Caco-2 (cell line): ENCODE results near the gene KIT. TPM values are rescaled to one million over a fixed set of nuclear protein-coding genes. Genes with fewer than 3 reads are reported as not detected.

ENCODE experiments used
- BruUV-seq: library from RNA; stranded (reverse); fragments of 400-500 nt; replicated peaks from 2 replicates; lab custom pipeline; 2021; lab: Mats Ljungman, UMichigan
- CTCF ChIA-PET: fragments of 300-600 bp; sonication (Branson Sonifier 250); formaldehyde crosslinking; loops from one replicate; lab custom pipeline; 2022; ENCODE audit warnings: antibody characterized with exemption; lab: Charles Lee
- POLR2A ChIA-PET: fragments of 300-600 bp; sonication (Branson Sonifier 250); formaldehyde crosslinking; loops from one replicate; lab custom pipeline; 2022; ENCODE audit warnings: antibody characterized with exemption; lab: Charles Lee
- DNase-seq, 2 experiments: peaks; one replicate each; pipeline versions ENCODE4 v3.0.0 to v3.0.0-alpha.2; 2020 to 2022
- H3K27me3 ChIP-seq: replicated peaks from 2 replicates; pipeline ENCODE4 v1.6.0; 2011; ENCODE audit warnings: low read length; ENCODE audit not compliant: control insufficient read depth, insufficient read depth
- H3K36me3 ChIP-seq: 2 replicates; pipeline ENCODE4 v1.5.1; 2011; ENCODE audit warnings: low read length; ENCODE audit not compliant: control insufficient read depth, insufficient read depth
- H3K4me1 ChIP-seq: fragments of 250-450 bp; sonication (Bioruptor Pico); 2 replicates; pipeline ENCODE4 v1.5.1; 2020; ENCODE audit warnings: mild to moderate bottlenecking
- H3K4me3 ChIP-seq: 2 replicates; pipeline ENCODE4 v1.5.1; 2011; ENCODE audit warnings: low read depth, mild to moderate bottlenecking, control low read depth, low read length
- H3K9me3 ChIP-seq: fragments of 250-450 bp; sonication (Bioruptor Pico); 2 replicates; pipeline ENCODE4 v1.5.1; 2020; ENCODE audit warnings: mild to moderate bottlenecking, moderate library complexity
- H3K27ac Mint-ChIP-seq: one replicate; pipeline ENCODE4 v1.8.0; 2022; ENCODE audit warnings: mixed read lengths; ENCODE audit not compliant: unreplicated experiment
- H3K27me3 Mint-ChIP-seq: one replicate; pipeline ENCODE4 v1.8.0; 2022; ENCODE audit warnings: mixed read lengths; ENCODE audit not compliant: insufficient read depth, unreplicated experiment
- H3K36me3 Mint-ChIP-seq: one replicate; pipeline ENCODE4 v1.8.0; 2022; ENCODE audit warnings: mild to moderate bottlenecking, mixed read lengths; ENCODE audit not compliant: insufficient read depth, unreplicated experiment
- H3K4me1 Mint-ChIP-seq: one replicate; pipeline ENCODE4 v1.8.0; 2022; ENCODE audit warnings: low read depth, mixed read lengths; ENCODE audit not compliant: unreplicated experiment
- H3K4me3 Mint-ChIP-seq: one replicate; pipeline ENCODE4 v1.8.0; 2022; ENCODE audit warnings: mild to moderate bottlenecking, moderate library complexity, mixed read lengths; ENCODE audit not compliant: unreplicated experiment
- H3K9me3 Mint-ChIP-seq: one replicate; pipeline ENCODE4 v1.8.0; 2022; ENCODE audit warnings: mixed read lengths; ENCODE audit not compliant: unreplicated experiment
- intact Hi-C: fragments of 100-400 bp; cut with micrococcal nuclease; formaldehyde crosslinking; loops from one replicate; pipeline ENCODE4 v1.10.0; 2022; ENCODE audit not compliant: unreplicated experiment
- total RNA-seq: library from RNA; stranded (reverse); gene quantifications from 2 replicates; pipeline ENCODE4 v1.2.3, GENCODE V29; 2022
- TF ChIP-seq, protein P1 (sequence below), 2 experiments: fragments of 200-600 bp in 1 of 2; IDR thresholded peaks; 1 replicate in 1 of 2; 2 replicates in 1 of 2; pipeline versions ENCODE4 v1.5.1 to v1.8.0; 2011 to 2022; ENCODE audit warnings: antibody characterized with exemption in 1 of 2, control low read depth in 1 of 2, inconsistent platforms in 1 of 2, low read depth in 1 of 2, low read length in 1 of 2, mild to moderate bottlenecking in 1 of 2, moderate library complexity in 1 of 2; ENCODE audit not compliant: insufficient read depth in 1 of 2, severe bottlenecking in 1 of 2, unreplicated experiment in 1 of 2

Gene KIT
- total RNA-seq, 1 experiment from 2014 or later, result 1.7 TPM

DNA sequence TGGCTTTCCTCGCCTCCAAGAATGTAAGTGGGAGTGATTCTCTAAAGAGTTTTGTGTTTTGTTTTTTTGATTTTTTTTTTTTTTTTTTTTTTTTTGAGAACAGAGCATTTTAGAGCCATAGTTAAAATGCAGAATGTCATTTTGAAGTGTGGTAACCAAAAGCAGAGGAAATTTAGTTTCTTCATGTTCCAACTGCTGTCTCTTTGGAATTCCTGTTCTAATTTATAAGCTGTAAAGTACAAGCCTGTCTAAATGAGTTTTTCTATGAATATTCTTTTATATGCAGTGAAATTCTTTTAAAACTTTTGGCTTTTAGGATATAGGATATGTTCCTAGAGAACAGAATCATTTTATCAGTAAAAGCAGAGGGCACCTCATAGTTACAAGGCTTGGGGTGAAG, 74.2 kb downstream of the KIT start:
- H3K36me3 ChIP-seq, result no peaks in the 10 kb centered on the region
- H3K27me3 Mint-ChIP-seq, result no peaks in the 10 kb centered on the region
- H3K9me3 Mint-ChIP-seq, result peaks cover 8% of the 10 kb centered on the region
- TF ChIP-seq, protein P1, sequence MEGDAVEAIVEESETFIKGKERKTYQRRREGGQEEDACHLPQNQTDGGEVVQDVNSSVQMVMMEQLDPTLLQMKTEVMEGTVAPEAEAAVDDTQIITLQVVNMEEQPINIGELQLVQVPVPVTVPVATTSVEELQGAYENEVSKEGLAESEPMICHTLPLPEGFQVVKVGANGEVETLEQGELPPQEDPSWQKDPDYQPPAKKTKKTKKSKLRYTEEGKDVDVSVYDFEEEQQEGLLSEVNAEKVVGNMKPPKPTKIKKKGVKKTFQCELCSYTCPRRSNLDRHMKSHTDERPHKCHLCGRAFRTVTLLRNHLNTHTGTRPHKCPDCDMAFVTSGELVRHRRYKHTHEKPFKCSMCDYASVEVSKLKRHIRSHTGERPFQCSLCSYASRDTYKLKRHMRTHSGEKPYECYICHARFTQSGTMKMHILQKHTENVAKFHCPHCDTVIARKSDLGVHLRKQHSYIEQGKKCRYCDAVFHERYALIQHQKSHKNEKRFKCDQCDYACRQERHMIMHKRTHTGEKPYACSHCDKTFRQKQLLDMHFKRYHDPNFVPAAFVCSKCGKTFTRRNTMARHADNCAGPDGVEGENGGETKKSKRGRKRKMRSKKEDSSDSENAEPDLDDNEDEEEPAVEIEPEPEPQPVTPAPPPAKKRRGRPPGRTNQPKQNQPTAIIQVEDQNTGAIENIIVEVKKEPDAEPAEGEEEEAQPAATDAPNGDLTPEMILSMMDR (IDR thresholded peaks at IDR 0.05; ENCODE audit: insufficient read depth in 1 of 2, low read depth in 1 of 2, low read length in 1 of 2, severe bottlenecking in 1 of 2, unreplicated experiment in 1 of 2), result no peak
- H3K27ac Mint-ChIP-seq, result no peak overlapping the region
- POLR2A ChIA-PET, result no interaction called here
- intact Hi-C loops, result no loop called here
- no peaks in the 10 kb centered on the region for H3K4me1 Mint-ChIP-seq
- CTCF ChIA-PET, result no interaction called here
- no peak overlapping the region for H3K4me3 Mint-ChIP-seq
- BruUV-seq, result no TSS peak
- H3K27me3 ChIP-seq, result no peaks in the 10 kb centered on the region
- no peaks in the 10 kb centered on the region for H3K4me1 ChIP-seq
- no peaks in the 10 kb centered on the region for H3K36me3 Mint-ChIP-seq
- no peak overlapping the region for H3K4me3 ChIP-seq
- DNase-seq, result no peak
- no peaks in the 10 kb centered on the region for H3K9me3 ChIP-seq

DNA sequence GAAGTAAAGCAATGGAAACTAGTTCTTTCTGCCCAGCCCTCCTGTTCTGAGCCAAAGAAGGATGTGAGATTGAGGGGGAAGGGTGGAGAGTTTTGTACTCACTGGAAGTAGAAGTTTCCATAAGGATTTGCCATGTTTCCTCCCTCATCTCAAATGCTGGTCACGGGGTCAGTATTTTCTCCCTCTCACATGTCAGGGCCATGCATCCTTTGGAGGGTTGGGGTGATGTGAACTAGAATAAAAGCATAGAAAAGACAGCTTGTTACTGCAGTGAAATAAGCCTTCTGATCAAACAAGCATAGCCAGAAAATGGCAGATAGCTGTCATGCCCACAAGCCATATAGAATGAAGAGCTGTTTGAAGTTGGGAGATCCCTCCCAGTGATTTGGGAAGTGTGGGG, 79.7 kb downstream of the KIT start:
- POLR2A ChIA-PET, result no interaction called here
- TF ChIP-seq, protein P1 (IDR thresholded peaks at IDR 0.05; ENCODE audit: insufficient read depth in 1 of 2, low read depth in 1 of 2, low read length in 1 of 2, severe bottlenecking in 1 of 2, unreplicated experiment in 1 of 2), result no peak
- Histone ChIP-seq H3K27me3 (no peaks in the 10 kb centered on the region), H3K36me3 (no peaks in the 10 kb centered on the region), H3K4me1 (no peaks in the 10 kb centered on the region), H3K4me3 (no peak overlapping the region), H3K9me3 (no peaks in the 10 kb centered on the region)
- Mint-ChIP-seq H3K27me3 (peaks cover 3% of the 10 kb centered on the region), H3K36me3 (no peaks in the 10 kb centered on the region), H3K27ac (no peak overlapping the region), H3K9me3 (no peaks in the 10 kb centered on the region), H3K4me3 (no peak overlapping the region), H3K4me1 (no peaks in the 10 kb centered on the region)
- BruUV-seq, result no TSS peak
- intact Hi-C loops, result no loop called here
- no peak for DNase-seq
- CTCF ChIA-PET, result no interaction called here

DNA sequence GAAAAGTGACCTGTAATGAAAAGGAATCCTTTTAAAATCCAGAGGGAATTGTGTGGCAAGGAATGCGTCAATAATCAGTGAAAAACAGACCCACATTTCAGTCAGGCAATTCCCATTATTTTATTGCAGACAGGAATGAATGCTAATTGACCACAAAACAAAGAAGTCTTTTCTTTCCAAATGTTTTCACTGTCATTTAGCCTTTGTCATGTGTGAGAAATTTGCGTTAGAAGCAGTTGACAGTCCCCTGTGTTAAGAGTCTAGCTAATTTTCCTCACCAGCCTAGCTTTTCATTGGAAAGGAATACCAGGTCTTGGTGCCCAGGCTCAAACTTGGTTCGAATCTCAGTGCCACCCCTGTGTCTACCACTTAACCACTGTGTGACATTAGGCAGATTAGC, 83.4 kb downstream of the KIT start:
- DNase-seq, result no peak
- Mint-ChIP-seq H3K4me3 (no peak overlapping the region), H3K27me3 (peaks cover 11% of the 10 kb centered on the region), H3K9me3 (peaks cover 5% of the 10 kb centered on the region), H3K36me3 (no peaks in the 10 kb centered on the region), H3K27ac (no peak overlapping the region), H3K4me1 (no peaks in the 10 kb centered on the region)
- Histone ChIP-seq H3K27me3 (no peaks in the 10 kb centered on the region), H3K36me3 (no peaks in the 10 kb centered on the region), H3K4me1 (no peaks in the 10 kb centered on the region), H3K4me3 (no peak overlapping the region), H3K9me3 (no peaks in the 10 kb centered on the region)
- intact Hi-C loops, result no loop called here
- POLR2A ChIA-PET, result no interaction called here
- CTCF ChIA-PET, result interaction anchor here (0.5 kb wide), 1 partner anchor 441 kb away, joined by 3 read pairs; no protein-coding TSS in a partner anchor
- no TSS peak for BruUV-seq
- TF ChIP-seq, protein P1 (IDR thresholded peaks at IDR 0.05; ENCODE audit: insufficient read depth in 1 of 2, low read depth in 1 of 2, low read length in 1 of 2, severe bottlenecking in 1 of 2, unreplicated experiment in 1 of 2), result no peak
